GM21360 (cell line): ENCODE measurements around the gene NUDT15.
"Not testable (repeated sequence)": the region's sequence is repeated elsewhere in the genome, so short reads cannot be mapped to it uniquely, and the experiment has no call there.

ENCODE experiments used
- ATAC-seq: cut with Tn5 transposase; IDR thresholded peaks from one replicate; pipeline ENCODE4 v1.9.1; 2021; ENCODE audit warnings: mild to moderate bottlenecking, moderate library complexity; ENCODE audit not compliant: unreplicated experiment

The NUDT15 gene

GRCh38 chr13:48040896-48041295 lies 3.4 kb downstream of the NUDT15 start:
- no peak for ATAC-seq

GRCh38 chr13:48042894-48043293 lies 5.4 kb downstream of the NUDT15 start:
- ATAC-seq = no peak

- ATAC-seq = no peak
Observed at GRCh38 chr13:48043789-48044503, 6.4 kb downstream of the NUDT15 start.

GRCh38 chr13:48050550-48050949 lies 13.0 kb downstream of the NUDT15 start:
- ATAC-seq = no peak

GRCh38 chr13:48054601-48055000 lies 17.1 kb downstream of the NUDT15 start:
- no peak for ATAC-seq

- ATAC-seq = no peak
Observed at GRCh38 chr13:48055712-48056111, 18.2 kb downstream of the NUDT15 start.

DNA sequence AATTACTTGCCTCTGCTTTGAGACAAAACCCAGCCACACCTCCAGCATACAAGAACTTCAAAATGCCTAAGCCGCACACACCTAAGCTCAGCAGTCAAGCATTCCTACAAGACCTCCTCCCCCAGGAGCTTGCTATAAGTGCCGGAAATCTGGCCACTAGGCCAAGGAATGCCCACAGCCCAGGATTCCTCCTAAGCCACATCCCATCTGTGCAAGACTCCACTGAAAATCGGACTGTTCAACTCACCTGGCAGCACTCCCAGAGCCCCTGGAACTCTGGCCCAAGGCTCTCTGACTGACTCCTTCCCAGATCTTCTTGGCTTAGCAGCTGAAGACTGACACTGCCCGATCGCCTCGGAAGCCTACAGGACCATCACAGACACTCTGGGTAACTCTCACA lies 21.0 kb downstream of the NUDT15 start:
- not testable (repeated sequence) for ATAC-seq

DNA sequence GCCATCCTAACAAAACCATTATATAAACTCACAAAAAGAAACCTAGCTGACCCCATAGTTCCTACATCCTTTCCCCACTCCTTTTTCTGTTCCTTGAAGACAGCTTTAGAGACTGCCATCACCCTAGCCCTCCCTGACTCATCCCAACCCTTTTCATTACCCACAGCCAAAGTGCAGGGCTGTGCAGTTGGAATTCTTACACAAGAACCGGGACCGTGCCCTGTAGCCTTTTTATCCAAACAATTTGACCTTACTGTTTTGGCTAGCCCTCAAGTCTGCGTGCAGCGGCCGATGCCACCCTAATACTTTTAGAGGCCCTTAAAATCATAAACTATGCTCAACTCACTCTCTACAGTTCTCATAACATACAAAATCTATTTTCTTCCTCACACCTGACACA lies 22.4 kb downstream of the NUDT15 start:
- not testable (repeated sequence) for ATAC-seq

DNA sequence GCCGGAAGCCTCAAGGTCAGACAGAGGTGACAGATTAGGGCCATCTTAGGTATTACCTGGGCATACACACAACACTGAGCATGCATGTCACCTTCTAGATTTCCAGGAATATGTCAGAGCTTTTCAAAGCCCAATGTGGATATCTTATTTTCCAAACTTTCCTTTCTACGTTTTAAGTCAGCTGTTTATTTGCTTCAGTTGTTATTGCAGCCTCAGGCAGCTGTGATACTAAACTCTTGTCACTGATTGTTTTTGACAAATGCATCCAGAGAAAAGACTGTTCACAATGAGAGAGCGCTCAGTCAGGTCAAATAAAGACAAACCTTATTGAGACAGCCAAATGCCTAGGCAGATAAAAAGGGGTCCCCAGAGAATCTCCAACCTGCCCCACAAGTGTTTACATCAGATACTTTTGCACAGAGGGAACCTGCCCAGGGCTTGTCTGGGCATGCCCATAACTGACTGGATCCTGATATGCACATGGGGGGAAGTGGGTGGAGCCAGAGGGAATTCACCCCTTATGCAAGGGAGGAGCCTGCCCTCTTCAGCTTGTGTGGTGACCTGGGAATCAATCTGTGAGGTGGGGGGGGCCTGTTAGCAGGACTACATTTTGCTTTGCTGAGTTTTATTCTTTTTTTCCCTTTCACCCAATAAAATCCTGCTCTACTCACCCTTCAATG lies 28.9 kb downstream of the NUDT15 start:
- peak; percentile 74 for ATAC-seq

DNA sequence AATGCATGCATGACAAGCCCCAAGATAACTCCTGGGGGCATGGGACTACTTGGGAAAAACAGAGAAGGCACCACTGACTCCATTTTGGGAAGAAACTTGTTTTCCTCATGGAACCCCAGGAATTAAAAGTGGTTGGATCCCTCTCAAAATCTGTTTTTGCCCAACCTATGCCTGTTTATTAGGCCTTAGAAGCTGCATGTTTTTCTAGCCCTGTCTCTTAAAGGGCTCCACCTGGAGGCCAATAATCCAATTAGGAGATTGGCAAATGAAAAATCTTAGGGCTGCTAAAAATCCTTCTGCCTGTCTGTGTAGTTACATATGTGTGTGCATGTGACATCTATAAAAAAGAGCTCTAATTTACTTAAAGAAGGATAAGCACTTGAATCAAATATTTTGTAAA lies 30.5 kb downstream of the NUDT15 start:
- ATAC-seq = no peak

- no peak for ATAC-seq
Observed at GRCh38 chr13:48068952-48069351, 31.4 kb downstream of the NUDT15 start.

- no peak for ATAC-seq
Observed at GRCh38 chr13:48069573-48069972, 32.0 kb downstream of the NUDT15 start.

- no peak for ATAC-seq
Observed at GRCh38 chr13:48070942-48071341, 33.4 kb downstream of the NUDT15 start.

- ATAC-seq = no peak
Observed at GRCh38 chr13:48072304-48072703, 34.8 kb downstream of the NUDT15 start.

DNA sequence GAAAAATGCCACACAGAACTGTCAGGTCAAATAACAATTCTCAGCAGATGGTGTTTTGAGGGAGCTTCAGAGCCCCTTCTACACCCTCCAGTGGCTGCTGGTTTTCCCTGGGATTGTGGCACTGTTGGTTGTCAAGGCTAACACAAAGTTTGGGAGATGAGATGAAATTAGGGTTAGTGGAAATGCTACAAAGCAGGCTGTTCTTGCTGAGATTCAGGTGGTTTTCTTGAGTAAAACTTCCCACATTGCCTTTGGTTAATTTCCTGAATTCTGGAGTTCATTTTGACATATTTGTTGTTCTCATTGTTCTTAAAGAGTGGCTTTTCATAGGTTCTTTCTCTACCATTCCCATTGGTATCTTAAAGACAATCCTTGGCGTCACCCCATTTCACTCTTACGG lies 35.3 kb downstream of the NUDT15 start:
- ATAC-seq = no peak

DNA sequence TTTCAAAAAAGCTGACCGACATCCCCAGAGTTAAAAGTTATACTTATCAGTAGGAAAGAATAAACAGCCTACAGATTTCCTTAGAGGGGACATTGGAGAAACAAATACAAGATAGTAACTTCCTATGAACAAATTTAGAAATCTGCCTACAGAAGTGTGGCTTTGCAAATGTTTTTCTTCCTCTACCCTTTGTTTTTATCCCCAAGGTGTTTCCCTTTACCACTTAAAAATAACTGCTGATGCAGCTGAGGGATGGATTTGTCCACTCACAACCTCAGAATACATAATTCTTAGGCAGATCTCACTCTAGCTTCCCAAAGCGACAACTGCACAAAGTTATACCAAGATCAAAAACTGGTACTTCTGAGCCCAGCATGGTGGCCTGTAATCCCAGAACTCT lies 36.5 kb downstream of the NUDT15 start:
- ATAC-seq = no peak

DNA sequence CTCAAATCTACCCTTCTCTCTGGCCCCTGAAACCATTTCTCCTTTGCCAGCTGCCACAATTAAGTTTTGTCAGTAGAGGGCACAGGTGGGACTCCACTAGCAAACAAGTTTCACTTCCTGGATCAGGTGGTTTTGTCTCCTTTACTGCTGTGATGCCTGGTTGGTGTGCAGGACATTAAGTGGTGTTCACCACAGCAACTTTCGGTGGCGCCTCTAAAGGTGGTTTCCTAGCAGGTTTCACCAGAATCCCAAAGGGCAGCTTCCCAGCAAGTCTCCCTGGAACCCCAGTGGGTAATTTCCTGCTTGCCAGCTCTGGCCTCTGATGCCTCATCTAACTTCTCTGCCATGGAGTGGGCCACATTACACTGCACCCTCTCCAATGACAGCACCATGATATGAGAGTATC lies 40.7 kb downstream of the NUDT15 start:
- ATAC-seq = peak; percentile 97

DNA sequence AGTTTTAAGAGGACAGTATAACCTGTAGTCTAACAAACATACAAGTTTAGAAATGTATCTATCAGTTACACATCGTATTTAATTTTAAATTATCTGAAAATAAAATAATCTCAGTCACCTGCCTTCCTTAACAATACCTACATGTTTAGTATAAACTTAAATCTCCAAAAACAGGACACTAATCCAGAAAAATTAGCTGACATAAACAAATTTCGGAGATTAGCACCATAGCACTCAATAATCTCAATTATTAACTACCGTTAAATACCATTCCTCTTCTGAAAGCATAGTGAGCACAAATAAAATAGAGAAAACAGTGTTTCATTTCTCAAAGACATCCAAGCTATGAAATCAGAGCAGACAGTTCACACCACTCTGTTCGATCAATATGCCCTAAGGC lies 44.2 kb downstream of the NUDT15 start:
- ATAC-seq = no peak

DNA sequence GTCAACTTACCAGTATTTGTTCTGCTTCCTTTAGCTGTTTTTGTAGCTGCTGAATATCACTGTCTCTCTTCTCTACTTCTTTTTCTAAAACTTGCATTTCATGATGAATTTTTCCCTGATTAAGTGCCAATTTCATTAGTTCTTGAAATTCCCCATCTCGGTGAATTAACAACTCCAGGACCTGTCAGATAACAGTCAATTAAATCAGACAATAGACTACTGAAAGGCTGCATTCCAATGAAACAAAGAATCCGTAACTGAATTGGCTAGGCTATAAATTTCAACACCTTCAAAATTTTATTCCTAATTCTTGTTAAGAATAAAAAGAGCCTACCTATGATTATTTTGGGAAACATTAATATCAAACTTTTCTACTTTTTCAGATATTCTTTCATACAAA lies 48.7 kb downstream of the NUDT15 start:
- ATAC-seq = no peak

DNA sequence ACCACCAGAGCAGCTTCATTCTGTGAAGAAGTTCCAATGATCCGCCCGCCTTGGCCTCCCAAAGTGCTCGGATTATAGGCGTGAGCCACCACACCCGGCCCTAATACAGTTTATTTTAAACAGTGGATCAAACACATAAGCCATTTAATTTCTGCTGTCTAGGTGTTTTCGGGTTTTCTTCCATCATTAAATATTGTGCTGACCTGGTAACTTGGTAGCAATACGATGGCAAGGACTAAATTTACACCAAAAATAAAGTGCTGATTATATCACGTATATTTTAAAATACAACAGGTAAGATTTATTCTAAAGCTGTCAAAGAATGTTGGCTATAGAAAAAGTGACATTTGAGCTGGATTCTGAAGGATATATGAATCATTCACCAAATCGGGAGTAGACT lies 56.1 kb downstream of the NUDT15 start:
- ATAC-seq = no peak

DNA sequence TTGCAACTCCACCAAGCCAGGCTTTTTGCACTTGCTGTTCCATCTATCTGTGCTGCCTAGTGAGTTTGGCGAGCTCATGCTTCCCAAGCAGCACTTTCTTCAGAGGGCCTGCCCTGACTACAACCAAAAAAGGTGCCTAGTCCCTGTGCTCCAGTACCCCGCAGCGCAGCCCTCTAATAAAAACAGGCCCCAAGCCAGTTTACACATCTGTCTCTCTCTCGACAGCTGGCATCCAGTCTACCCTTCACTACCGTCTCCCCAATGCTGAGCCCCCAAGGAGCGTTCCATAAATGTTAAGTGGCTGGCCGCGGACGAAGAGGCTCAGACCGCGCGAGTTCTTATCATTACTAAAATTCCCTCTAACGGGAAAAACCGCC lies 56.9 kb downstream of the NUDT15 start:
- peak; percentile 9 for ATAC-seq

GRCh38 chr13:48094781-48095502 lies 57.4 kb downstream of the NUDT15 start, which contains the start of gene MED4:
Gene MED4 (minus strand): TSS chr13:48095104. CDS start chr13:48095078, 26 bp downstream.
- peak; percentile 95 for ATAC-seq
